MM.1S (cell line): Measurements from ENCODE around the gene SORCS2.

Experiments
- CTCF ChIP-seq: fragments of 300-600 bp; sonication (generic); IDR thresholded peaks from 2 replicates; pipeline ENCODE4 v1.5.1; 2016; ENCODE audit warnings: antibody characterized with exemption, low read length, mixed read lengths
- EZH2 ChIP-seq: fragments of 300-600 bp; sonication (generic); optimal IDR thresholded peaks from 2 replicates; pipeline ENCODE3; 2017; ENCODE audit warnings: low read depth, mild to moderate bottlenecking, antibody characterized with exemption, low read length, mixed read lengths

GRCh38 chr4:7752649-7753048 lies 560.3 kb downstream of the SORCS2 start:
- TF ChIP-seq CTCF (no peak), EZH2 (no peak)
